Measurements from ENCODE around the gene MACROH2A2. TPM values are rescaled to one million over a fixed set of nuclear protein-coding genes. Genes with fewer than 3 reads are reported as not detected.
"Not testable (repeated sequence)": the region's sequence is repeated elsewhere in the genome, so short reads cannot be mapped to it uniquely, and the experiment has no call there.

MACROH2A2 gene
- total and polyA plus RNA-seq, 10 donors, result 1.2 to 4.9 (median 3.1) TPM

DNA sequence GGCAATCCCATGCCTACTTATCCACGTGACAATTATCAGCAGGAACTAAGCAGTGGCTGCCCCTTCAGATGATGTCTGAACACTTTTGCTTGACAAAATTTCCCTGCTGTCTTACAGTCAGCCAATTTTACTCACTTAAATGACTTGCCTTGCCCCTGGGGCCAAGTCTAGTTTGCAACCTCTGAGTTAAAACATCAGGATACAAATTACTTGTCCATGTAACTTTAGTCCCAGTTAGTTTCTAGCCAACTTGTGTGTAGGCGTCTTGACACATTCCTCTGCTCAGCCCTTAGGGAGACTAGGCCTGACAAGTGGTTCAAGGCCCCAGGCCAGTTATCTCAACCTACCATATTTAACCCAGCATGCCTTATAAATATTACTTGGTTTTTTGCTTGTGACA is 105.5 kb downstream of the MACROH2A2 start:
- no peaks in the 10 kb centered on the region for H3K27me3 ChIP-seq (replicated peaks in 1 of 7)
- TF ChIP-seq, protein P1, sequence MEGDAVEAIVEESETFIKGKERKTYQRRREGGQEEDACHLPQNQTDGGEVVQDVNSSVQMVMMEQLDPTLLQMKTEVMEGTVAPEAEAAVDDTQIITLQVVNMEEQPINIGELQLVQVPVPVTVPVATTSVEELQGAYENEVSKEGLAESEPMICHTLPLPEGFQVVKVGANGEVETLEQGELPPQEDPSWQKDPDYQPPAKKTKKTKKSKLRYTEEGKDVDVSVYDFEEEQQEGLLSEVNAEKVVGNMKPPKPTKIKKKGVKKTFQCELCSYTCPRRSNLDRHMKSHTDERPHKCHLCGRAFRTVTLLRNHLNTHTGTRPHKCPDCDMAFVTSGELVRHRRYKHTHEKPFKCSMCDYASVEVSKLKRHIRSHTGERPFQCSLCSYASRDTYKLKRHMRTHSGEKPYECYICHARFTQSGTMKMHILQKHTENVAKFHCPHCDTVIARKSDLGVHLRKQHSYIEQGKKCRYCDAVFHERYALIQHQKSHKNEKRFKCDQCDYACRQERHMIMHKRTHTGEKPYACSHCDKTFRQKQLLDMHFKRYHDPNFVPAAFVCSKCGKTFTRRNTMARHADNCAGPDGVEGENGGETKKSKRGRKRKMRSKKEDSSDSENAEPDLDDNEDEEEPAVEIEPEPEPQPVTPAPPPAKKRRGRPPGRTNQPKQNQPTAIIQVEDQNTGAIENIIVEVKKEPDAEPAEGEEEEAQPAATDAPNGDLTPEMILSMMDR (IDR thresholded peaks at IDR 0.05 in 8 of 11, conservative IDR thresholded peaks at IDR 0.05 in 3 of 11), result no peak
- TF ChIP-seq POLR2AphosphoS5 (IDR thresholded peaks at IDR 0.05) (no peak), POLR2A (IDR thresholded peaks at IDR 0.05) (no peak)
- H3K4me3 ChIP-seq, result no peak overlapping the region
- no peak overlapping the region for H3K27ac ChIP-seq
- H3K36me3 ChIP-seq, result peaks cover 0 to 88% (median 69%) of the 10 kb centered on the region in 6 donors
- peaks cover 10 to 53% (median 29%) of the 10 kb centered on the region in 6 donors for H3K4me1 ChIP-seq
- DNase-seq, result no peak
- 68 to 87% (median 78%) methylated on average over 2 of the region's 2 CpGs for WGBS, 5 donors
- H3K9me3 ChIP-seq, result no peaks in the 10 kb centered on the region
- intact Hi-C loops (cut with DNase I; ENCODE audit: low total_unique reads), result no loop called here

DNA sequence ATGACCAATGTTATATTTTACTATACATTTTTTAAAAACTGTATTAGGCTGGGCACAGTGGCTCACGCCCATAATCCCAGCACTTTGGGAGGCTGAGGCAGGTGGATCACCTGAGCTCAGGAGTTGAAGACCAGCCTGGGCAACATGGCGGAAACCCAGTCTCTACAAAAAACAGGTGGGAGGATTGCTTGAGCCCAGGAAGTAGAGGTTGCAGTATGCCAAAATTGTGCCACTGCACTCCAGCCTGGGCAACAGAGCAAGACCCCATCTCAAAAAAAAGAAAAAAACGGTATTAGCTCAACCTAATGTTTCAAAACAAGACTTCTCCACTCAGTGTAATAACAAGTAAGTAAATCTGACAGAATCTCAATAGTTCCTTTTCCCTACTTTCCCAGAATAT is 106.7 kb downstream of the MACROH2A2 start:
- not testable (repeated sequence) for H3K4me3 ChIP-seq, H3K9me3 ChIP-seq

DNA sequence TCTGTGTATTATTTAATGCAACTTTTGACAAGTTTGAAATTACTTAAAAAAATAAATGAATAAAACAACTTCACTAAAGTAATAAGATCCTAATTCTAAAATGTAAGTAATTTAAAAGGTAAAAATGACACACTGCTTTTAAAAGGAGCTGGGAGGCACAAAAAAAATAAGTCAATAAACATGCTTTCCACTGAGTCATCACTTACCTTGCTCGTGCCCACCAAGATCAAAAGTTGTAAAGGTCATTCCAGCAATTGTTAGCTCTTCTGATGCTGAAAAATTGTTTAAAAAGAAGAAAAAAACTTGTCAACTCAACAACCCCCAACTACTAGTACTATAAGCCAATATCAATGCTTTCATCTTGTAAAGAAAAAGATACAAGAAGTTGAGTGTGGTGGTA is 108.2 kb downstream of the MACROH2A2 start:
- H3K9me3 ChIP-seq, result no peaks in the 10 kb centered on the region
- intact Hi-C loops (cut with DNase I; ENCODE audit: low total_unique reads), result no loop called here
- no peak for DNase-seq
- no peaks in the 10 kb centered on the region for H3K27me3 ChIP-seq (replicated peaks in 1 of 7)
- no peak overlapping the region for H3K27ac ChIP-seq
- TF ChIP-seq POLR2AphosphoS5 (IDR thresholded peaks at IDR 0.05) (no peak), POLR2A (IDR thresholded peaks at IDR 0.05) (no peak)
- TF ChIP-seq, protein P1 (IDR thresholded peaks at IDR 0.05 in 8 of 11, conservative IDR thresholded peaks at IDR 0.05 in 3 of 11), result no peak
- WGBS, 5 donors, result 64 to 69% (median 65%) methylated on average over 1 of the region's 1 CpG
- peaks cover 0 to 79% (median 45%) of the 10 kb centered on the region in 6 donors for H3K36me3 ChIP-seq
- H3K4me3 ChIP-seq, result no peak overlapping the region
- peaks cover 19 to 77% (median 53%) of the 10 kb centered on the region in 6 donors for H3K4me1 ChIP-seq

More for the DNA sequence above, 106.7 kb downstream of the MACROH2A2 start:
- intact Hi-C loops (cut with DNase I; ENCODE audit: low total_unique reads); H3K27ac ChIP-seq; H3K27me3 ChIP-seq (replicated peaks in 1 of 7); DNase-seq: not testable (repeated sequence)
- 29 to 98% (median 92%) methylated on average over 3 of the region's 3 CpGs for WGBS, 5 donors
- peaks cover 19 to 66% (median 42%) of the 10 kb centered on the region in 6 donors for H3K4me1 ChIP-seq
- peaks cover 0 to 85% (median 56%) of the 10 kb centered on the region in 6 donors for H3K36me3 ChIP-seq

Other genes starting within 250 kb of the MACROH2A2 start
- 1 to 10 TPM; 5.1 to 9.4 (median 8.7) TPM for gene AIFM2, start 80.0 kb downstream of the MACROH2A2 start, total RNA-seq
- gene AIFM2, start 80.0 kb downstream of the MACROH2A2 start, polyA plus RNA-seq, result 1 to 10 TPM; 4.3 to 6.2 (median 6.2) TPM
- gene TYSND1, start 93.9 kb downstream of the MACROH2A2 start, total RNA-seq, result 10 to 100 TPM; 14.1 to 20.3 (median 16.6) TPM
- 10 to 100 TPM; 15.2 to 20.9 (median 19.2) TPM for gene TYSND1, start 93.9 kb downstream of the MACROH2A2 start, polyA plus RNA-seq
- gene SAR1A, start 117.7 kb downstream of the MACROH2A2 start, total RNA-seq, result 100 to 1,000 TPM in 1 of 7 donors, 10 to 100 TPM in 6; 63.6 to 107 (median 79.5) TPM
- 10 to 100 TPM; 27.3 to 33.2 (median 28.4) TPM for gene SAR1A, start 117.7 kb downstream of the MACROH2A2 start, polyA plus RNA-seq
- 10 to 100 TPM; 54.8 to 83.3 (median 75.5) TPM for gene PPA1, start 180.6 kb downstream of the MACROH2A2 start, total RNA-seq
- 100 to 1,000 TPM; 120 to 133 (median 121) TPM for gene PPA1, start 180.6 kb downstream of the MACROH2A2 start, polyA plus RNA-seq
- gene NPFFR1, start 231.2 kb downstream of the MACROH2A2 start, total RNA-seq, result under 1 TPM in 5 of 7 donors, not detected in 2; 0.06 to 0.63 (median 0.09) TPM
- gene NPFFR1, start 231.2 kb downstream of the MACROH2A2 start, polyA plus RNA-seq, result under 1 TPM; under 0.01 to 0.15 (median 0.06) TPM